ENCODE data around the gene PLEK2.

Gene PLEK2

GRCh38 chr14:67396381-67396970, 15.5 kb downstream of the PLEK2 start:
- peak; percentile 36 for DNase-seq (ENCODE audit: low read depth)

DNA sequence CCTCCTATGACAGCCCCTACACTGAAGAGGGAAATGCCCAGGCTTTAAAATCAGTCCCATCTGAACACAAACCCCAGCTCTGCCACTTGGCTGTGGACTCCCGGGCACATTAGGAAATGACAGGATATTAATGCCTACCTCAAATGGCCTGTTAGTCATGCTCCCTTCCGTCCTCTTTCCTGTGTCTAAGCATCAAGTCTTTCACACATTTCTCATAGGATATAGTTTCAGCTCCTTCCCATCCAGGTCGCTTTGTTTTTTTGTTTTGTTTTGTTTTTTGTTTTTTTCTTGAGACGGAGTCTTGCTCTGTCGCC, 16.1 kb downstream of the PLEK2 start:
- DNase-seq (ENCODE audit: low read depth): no peak

DNA sequence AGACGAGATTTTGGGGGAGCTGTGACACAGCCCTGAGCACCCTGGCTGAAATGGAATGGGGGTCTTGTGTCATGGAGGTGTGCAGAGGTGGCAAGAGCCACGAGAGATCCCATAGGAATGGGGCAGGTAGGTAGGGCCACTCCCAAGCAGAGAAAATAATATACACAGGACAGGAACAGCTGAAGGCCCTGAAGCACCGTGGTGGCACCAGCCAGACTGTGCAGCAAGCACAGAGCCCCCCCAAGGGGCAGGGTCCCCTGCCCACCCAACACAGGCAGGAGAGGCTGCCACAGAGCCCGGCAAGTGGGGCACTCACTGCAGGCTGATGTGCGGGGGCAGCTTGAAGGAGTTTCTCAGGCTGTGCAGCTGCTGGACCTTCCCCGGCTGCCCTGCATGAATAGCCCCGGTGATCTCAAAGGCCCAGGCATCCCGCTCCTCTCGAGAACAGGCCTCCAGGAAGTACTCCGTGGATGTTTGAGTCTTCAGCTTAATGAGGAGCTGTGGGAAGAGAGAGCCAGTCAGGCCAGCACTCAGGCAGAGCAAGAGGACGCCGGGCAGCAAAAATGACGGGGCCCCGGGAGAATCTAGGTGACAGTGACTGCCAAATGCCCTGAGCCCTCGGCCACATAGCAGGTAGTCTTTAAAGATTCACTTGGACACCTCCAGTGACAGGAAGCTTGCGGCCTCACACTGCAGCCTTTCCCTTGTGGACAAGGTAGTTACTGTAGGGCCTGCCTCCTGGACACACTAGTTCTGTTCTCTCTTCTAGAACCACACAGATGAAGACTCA, 16.7 kb downstream of the PLEK2 start:
- DNase-seq (ENCODE audit: low read depth): no peak

GRCh38 chr14:67393689-67394088, 18.3 kb downstream of the PLEK2 start:
- DNase-seq (ENCODE audit: low read depth): no peak

DNA sequence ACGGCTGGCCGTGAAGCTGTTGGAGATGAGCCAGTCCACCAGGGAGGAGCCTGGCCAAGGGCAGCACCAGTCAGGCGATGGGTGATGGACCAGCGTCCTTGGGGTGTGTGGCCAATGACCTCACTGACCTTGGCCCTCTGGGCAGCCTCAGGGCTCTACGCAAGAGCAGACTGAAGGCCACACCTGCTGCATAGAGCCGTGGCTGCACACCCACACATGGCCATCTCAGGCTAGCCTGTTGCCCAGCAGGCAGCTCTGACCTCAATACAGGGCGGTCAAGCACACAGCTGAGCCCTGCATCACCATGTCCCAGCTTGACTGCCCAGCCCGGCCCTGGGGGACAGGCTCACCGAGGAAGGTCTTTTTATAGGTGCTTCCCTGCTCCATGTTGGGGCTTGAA, 19.2 kb downstream of the PLEK2 start:
- DNase-seq (ENCODE audit: low read depth): no peak

DNA sequence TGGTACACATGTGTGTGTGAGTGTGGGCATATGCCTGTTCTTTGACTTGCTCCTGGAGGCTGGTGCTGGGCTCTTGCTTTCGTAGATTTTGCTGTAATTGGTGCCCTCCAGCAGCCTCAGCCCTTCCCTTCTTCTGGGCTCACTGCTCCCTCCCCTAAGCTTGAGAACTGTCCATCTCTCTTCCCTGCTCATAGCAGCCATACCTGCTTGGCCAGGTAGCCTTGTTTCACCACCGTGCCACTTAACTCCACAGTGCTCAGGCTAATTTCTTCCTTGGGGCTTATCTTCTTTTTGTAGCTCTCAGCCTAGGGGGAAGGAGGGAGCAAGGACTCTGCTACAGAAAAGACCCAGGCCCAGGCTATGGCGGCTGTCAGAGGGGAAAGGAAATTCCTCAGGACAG, 19.8 kb downstream of the PLEK2 start:
- no peak for DNase-seq (ENCODE audit: low read depth)

DNA sequence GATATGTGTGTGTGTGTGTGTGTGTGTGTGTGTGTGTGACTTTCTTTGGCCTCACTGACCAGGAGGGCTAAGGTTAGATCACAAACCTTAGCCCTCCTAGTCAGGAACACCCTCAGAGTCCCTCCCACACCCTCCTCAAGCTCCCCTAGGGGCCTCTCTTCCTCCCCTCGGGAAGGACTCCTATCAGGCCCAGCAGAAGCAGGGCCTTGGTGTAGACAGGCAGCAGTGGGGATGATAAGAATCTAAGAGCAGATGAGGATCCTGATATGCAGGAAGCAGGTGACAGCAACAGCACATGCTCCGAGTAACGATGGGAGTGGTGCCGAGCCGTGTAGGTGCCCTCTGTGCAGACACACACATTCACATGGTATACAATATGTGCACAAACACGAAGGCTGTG, 20.7 kb downstream of the PLEK2 start:
- DNase-seq (ENCODE audit: low read depth): no peak

DNA sequence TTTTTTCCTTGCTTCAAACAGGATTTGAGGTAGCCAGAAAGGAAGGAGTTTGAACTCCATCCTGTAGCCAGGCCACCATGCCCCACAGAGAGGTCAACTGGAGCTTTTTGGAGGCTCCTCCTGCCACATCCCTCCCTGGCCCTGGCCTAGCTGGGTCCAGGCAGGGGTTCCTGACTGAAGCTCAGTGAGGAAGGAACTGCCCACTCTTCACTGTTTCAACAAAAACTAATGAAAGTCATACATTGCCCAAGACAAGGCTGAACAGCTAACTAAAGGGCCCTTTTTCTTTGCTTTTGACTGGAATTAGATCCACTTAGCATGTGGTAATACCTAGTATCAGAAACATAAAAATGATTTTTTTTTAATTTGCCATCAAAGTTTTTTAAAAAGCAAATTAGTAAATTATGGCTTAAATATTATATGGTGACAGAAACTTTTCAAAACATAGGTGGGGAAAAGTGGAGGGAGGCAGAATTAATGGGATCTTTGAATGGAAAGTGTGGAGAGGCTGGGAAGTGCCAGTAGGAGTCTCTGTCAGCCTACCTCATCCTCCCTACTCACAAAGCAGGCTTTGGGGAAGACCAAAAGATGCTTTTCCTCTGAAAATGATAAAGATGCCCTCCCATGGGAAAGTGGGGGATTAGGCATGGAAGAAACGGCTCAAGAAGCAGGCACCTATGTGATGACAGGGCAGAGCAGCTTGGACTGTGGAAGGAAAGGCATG, 22.0 kb downstream of the PLEK2 start:
- DNase-seq (ENCODE audit: low read depth): no peak

DNA sequence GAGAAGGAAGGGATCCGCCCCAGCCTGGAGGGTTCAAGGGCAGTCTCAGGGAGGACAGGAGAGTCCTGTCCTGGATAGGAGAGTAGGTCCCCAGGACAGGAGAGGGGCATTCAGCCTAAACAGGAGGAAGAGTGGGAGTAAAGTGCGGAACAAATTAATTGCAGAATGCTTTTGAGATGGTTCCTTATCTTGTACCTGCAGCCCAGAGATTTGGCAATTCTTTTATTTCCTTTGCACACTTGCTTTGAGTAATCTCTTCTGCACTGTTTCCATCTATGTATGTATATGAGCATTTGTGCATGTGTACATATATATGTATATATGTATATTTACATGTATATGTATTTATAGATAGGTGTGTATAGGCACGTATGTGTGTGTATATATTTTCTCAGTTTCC, 22.7 kb downstream of the PLEK2 start:
- DNase-seq (ENCODE audit: low read depth): no peak

GRCh38 chr14:67387195-67387594, 24.8 kb downstream of the PLEK2 start:
- DNase-seq (ENCODE audit: low read depth): peak; percentile 12

- no peak for DNase-seq (ENCODE audit: low read depth)
Measured at GRCh38 chr14:67385618-67386017, 26.3 kb downstream of the PLEK2 start.

GRCh38 chr14:67385120-67385519, 26.8 kb downstream of the PLEK2 start:
- DNase-seq (ENCODE audit: low read depth): no peak

DNA sequence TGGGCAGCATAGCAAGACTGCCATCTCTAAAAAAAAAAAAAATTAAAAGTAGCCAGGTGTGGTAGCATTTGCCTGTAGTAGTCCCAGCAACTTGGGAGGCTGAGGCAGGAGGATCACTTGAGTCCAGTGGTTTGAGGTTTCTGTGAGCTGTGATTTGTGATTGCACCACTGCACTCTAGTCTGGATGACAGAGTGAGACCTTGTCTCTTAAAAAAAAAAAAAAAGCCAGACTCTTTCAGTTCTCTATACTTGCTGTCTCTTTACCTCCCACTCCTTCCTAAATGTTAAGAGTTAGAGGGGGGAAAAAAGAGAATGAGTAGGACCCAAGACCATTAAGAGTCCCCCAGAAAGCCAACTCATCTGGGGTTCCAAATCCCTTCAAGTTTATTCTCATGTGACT, 34.0 kb downstream of the PLEK2 start:
- no peak for DNase-seq (ENCODE audit: low read depth)

DNA sequence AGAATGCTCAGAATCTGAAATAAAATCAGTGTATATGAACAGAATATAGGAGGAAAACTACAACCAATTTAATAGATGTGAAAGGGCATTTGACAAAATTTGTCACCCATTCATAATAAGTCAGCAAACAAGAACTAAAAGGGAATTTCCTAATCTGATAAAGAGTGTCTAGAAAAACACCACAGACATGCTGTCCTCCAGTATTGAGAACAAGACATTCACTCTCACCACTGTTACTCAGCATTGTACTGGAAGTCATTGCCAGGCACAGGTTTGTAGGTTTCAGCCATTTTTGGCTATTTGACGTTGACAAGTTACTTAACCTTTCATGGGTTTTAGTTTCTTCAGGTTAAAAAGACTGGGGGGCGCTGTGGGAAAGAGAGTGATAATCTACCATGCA, 38.6 kb downstream of the PLEK2 start:
- no peak for DNase-seq (ENCODE audit: low read depth)

- DNase-seq (ENCODE audit: low read depth): no peak
Measured at GRCh38 chr14:67372833-67373232, 39.1 kb downstream of the PLEK2 start.

DNA sequence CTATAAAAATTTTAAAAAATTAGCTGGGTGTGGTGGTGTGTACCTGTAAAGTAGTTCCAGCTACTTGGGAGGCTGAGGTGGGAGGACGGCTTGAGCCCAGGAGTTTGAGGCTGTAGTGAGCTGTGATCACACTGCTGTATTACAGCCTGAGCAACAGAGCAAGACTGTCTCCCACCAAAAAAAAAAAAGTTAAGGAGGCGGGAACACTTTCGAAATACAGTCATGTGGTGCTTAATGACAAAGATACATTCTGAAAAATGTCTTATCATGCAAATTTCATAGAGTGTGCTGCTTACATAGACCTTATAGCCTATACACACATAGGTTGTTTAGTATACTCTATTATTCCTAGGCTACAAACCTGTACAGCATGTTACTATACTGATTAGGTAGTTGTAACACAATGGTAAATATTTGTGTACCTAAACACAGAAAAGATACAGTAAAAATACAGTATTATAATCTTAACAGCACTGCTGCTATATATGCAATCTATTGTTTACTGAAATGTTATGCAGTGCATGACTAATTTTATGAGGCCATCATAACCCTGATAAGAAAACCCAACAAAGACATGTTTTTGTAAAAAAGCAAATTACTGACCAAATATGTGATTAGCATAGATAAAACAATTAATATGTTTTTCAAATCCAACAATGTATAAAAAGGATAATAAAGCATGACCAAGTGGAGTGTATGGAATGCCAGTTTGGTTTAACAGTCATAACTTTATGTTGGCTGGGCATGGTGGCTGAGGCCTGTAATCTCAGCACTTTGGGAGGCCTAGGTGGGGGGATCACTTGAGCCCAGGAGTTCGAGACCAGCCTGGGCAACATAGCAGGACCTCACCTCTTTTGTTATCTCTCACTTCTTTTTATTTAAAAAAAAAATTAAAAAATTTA, 40.5 kb downstream of the PLEK2 start:
- no peak for DNase-seq (ENCODE audit: low read depth)

- DNase-seq (ENCODE audit: low read depth): no peak
Measured at GRCh38 chr14:67370830-67371229, 41.1 kb downstream of the PLEK2 start.

- DNase-seq (ENCODE audit: low read depth): no peak
Measured at GRCh38 chr14:67365476-67365875, 46.5 kb downstream of the PLEK2 start.

- DNase-seq (ENCODE audit: low read depth): no peak
Measured at GRCh38 chr14:67360470-67361206, 51.3 kb downstream of the PLEK2 start.

DNA sequence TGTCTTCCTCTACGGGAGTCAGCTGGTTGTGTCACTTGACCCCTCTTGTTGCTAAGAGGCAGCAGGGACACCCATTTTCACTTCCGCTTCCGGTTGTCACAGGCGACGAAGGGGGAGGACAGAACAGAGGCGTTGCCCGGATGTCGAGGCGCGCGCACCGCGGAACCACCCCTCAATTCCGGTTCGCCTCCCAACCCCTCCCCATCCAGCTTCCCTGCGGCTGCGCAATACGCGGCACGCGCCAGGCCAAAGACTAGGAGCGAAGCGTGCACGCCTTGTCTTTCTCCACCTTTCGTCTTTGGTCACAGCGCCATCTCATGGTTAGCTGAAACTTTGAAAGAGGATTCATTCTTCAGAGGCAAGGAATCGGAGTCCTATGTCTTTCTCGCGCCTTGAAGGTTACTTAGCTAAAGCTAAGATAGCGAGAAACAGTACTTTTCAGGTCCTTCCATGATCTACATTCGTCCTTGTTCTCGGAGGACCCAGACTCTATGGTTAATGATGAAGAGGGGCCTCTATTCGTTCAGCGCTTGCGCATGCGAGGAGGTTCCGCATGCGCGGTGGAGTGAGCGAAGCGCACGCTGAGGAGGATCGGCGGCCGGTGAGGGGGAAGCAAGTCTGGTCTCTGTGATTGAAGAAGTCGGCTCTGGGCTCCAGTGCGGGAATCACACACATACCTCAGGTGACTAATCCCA, 52.0 kb downstream of the PLEK2 start, which contains the start of the genes ATP6V1D and EIF2S1:
Gene ATP6V1D, minus strand, starts transcription at position 30 of the 695 bp plus-strand sequence. CDS start 106 bp downstream, outside the sequence.
Gene EIF2S1, plus strand, starts transcription at position 554 of the 695 bp plus-strand sequence. CDS start 4,440 bp downstream, outside the sequence.
- peak; percentile 96 for DNase-seq (ENCODE audit: low read depth)

Data from GM04503 (cell line).